ENCODE data around the gene SCAP. TPM values are rescaled to one million over a fixed set of nuclear protein-coding genes. Genes with fewer than 3 reads are reported as not detected.

SCAP gene
- total and polyA plus RNA-seq, 2 of the 13 experiments (the other 11 are each of a cell fraction or from before 2014, with no cell fraction given): 40.4 to 53.3 TPM

DNA sequence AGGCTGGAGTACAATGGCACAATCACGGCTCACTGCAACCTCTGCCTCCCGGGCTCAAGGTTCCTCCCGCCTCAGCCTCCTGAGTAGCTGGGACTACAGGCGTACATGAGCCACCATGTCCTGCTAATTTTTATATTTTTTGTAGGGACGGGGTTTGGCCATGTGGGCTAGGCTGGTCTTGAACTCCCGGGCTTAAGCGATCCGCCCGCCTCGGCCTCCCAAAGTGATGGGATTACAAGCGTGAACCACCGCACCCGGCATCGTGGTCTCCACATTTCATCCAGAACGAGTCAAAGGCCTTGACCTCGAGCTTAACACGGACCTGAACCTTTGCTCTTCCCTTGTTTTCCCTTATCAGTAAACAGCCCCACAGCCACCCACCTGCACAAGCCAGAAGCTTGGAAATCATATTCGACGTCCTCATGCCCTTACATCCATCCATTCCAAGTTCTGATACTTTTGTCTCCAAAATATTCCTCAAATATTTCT is 96.3 kb downstream of the SCAP start (continued):
- TF ChIP-seq ZNF18 (CRISPR knock-in tag; IDR thresholded peaks at IDR 0.05; ENCODE audit: insufficient replicate concordance) (peak; percentile 94), ELF1 (CRISPR knock-in tag; IDR thresholded peaks at IDR 0.05) (peak; percentile 33; the same call in 1 of the 2 replicates), RBM39 (IDR thresholded peaks at IDR 0.05; ENCODE audit: low read depth, low read length, poor library complexity, severe bottlenecking) (no peak), THAP11 (CRISPR knock-in tag; IDR thresholded peaks at IDR 0.05) (peak; percentile 82), NFKB2 (CRISPR knock-in tag; IDR thresholded peaks at IDR 0.05; ENCODE audit: borderline replicate concordance) (peak; percentile 93), ZNF788 (CRISPR knock-in tag; IDR thresholded peaks at IDR 0.05; ENCODE audit: borderline replicate concordance) (peak; percentile 83; the same call in 1 of the 2 replicates), ELK4 (CRISPR knock-in tag; IDR thresholded peaks at IDR 0.05; ENCODE audit: borderline replicate concordance) (no peak), FUBP1 (CRISPR knock-in tag; IDR thresholded peaks at IDR 0.05; ENCODE audit: borderline replicate concordance) (no peak), ZNF780A (CRISPR knock-in tag; IDR thresholded peaks at IDR 0.05) (no peak), ZNF782 (CRISPR knock-in tag; IDR thresholded peaks at IDR 0.05; ENCODE audit: borderline replicate concordance) (no peak), BCL3 (CRISPR knock-in tag; IDR thresholded peaks at IDR 0.05) (no peak; the same call in 1 of the 2 replicates), CCAR2 (optimal IDR thresholded peaks at IDR 0.05; ENCODE audit: low read depth, low read length) (no peak), FIP1L1 (IDR thresholded peaks at IDR 0.05; ENCODE audit: borderline replicate concordance, insufficient read depth, low read depth, low read length) (no peak), POLR2A (IDR thresholded peaks at IDR 0.05; ENCODE audit: insufficient read depth in 1 of 2, low read depth in 2 of 2, low read length in 2 of 2) (peak; percentile 58 to 61; a peak in 3 of 4 replicates), ZNF224 (CRISPR knock-in tag; IDR thresholded peaks at IDR 0.05) (peak; percentile 88; the same call in 1 of the 2 replicates), ZNF652 (CRISPR knock-in tag; IDR thresholded peaks at IDR 0.05; ENCODE audit: borderline replicate concordance, low read depth) (no peak), ZNF451 (CRISPR knock-in tag; IDR thresholded peaks at IDR 0.05) (0 out of 2 replicates have a peak, but pooled peaks have one; percentile 29), ZFP82 (CRISPR knock-in tag; IDR thresholded peaks at IDR 0.05; ENCODE audit: borderline replicate concordance) (no peak; the same call in 1 of the 2 replicates), SP140L (CRISPR knock-in tag; IDR thresholded peaks at IDR 0.05; ENCODE audit: borderline replicate concordance) (no peak)
- TF ChIP-seq, protein P1, sequence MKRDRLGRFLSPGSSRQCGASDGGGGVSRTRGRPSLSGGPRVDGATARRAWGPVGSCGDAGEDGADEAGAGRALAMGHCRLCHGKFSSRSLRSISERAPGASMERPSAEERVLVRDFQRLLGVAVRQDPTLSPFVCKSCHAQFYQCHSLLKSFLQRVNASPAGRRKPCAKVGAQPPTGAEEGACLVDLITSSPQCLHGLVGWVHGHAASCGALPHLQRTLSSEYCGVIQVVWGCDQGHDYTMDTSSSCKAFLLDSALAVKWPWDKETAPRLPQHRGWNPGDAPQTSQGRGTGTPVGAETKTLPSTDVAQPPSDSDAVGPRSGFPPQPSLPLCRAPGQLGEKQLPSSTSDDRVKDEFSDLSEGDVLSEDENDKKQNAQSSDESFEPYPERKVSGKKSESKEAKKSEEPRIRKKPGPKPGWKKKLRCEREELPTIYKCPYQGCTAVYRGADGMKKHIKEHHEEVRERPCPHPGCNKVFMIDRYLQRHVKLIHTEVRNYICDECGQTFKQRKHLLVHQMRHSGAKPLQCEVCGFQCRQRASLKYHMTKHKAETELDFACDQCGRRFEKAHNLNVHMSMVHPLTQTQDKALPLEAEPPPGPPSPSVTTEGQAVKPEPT (CRISPR knock-in tag; IDR thresholded peaks at IDR 0.05; ENCODE audit: low read depth): no peak

Data from HepG2 (cell line).